MM.1S (cell line): ENCODE results near the gene SMYD2.

Experiments
- EZH2 ChIP-seq: fragments of 300-600 bp; sonication (generic); optimal IDR thresholded peaks from 2 replicates; pipeline ENCODE3; 2017; ENCODE audit warnings: low read depth, mild to moderate bottlenecking, antibody characterized with exemption, low read length, mixed read lengths
- EZH2phosphoT487 ChIP-seq: fragments of 300-600 bp; sonication (generic); IDR thresholded peaks from 2 replicates; pipeline ENCODE4 v1.6.1; 2018; ENCODE audit warnings: antibody characterized with exemption, low read length
- TF ChIP-seq, protein P1 (sequence below): fragments of 300-600 bp; sonication (generic); IDR thresholded peaks from 2 replicates; pipeline ENCODE4 v1.5.1; 2016; ENCODE audit warnings: antibody characterized with exemption, low read length, mixed read lengths

- TF ChIP-seq, protein P1, sequence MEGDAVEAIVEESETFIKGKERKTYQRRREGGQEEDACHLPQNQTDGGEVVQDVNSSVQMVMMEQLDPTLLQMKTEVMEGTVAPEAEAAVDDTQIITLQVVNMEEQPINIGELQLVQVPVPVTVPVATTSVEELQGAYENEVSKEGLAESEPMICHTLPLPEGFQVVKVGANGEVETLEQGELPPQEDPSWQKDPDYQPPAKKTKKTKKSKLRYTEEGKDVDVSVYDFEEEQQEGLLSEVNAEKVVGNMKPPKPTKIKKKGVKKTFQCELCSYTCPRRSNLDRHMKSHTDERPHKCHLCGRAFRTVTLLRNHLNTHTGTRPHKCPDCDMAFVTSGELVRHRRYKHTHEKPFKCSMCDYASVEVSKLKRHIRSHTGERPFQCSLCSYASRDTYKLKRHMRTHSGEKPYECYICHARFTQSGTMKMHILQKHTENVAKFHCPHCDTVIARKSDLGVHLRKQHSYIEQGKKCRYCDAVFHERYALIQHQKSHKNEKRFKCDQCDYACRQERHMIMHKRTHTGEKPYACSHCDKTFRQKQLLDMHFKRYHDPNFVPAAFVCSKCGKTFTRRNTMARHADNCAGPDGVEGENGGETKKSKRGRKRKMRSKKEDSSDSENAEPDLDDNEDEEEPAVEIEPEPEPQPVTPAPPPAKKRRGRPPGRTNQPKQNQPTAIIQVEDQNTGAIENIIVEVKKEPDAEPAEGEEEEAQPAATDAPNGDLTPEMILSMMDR, result no peak
- no peak for TF ChIP-seq EZH2
- TF ChIP-seq EZH2phosphoT487, result no peak
Measured at GRCh38 chr1:214305164-214305751, 24.3 kb downstream of the SMYD2 start.
